GM06990 (cell line): ENCODE data around the gene SMAD4.

ENCODE experiments used
- DNase-seq: peaks from one replicate; pipeline ENCODE4 v3.0.0-alpha.2; 2011; ENCODE audit not compliant: insufficient read length; ENCODE audit errors: extremely low read depth
- H3K27me3 ChIP-seq: replicated peaks from 2 replicates; pipeline ENCODE4 v1.6.0; 2011; ENCODE audit warnings: low read length; ENCODE audit not compliant: control insufficient read depth, insufficient read depth
- H3K36me3 ChIP-seq: 2 replicates; pipeline ENCODE4 v1.5.1; 2011; ENCODE audit warnings: low read length; ENCODE audit not compliant: control insufficient read depth, insufficient read depth
- H3K4me3 ChIP-seq: replicated peaks from 2 replicates; pipeline ENCODE4 v1.5.1; 2011; ENCODE audit warnings: low read depth, mild to moderate bottlenecking, control low read depth, low read length
- TF ChIP-seq, protein P1 (sequence below): IDR thresholded peaks from 2 replicates; pipeline ENCODE4 v1.5.1; 2011; ENCODE audit warnings: low read length, control low read depth, mild to moderate bottlenecking, inconsistent platforms; ENCODE audit not compliant: insufficient read depth, poor library complexity, severe bottlenecking

The SMAD4 gene

GRCh38 chr18:51127664-51128063 lies 97.7 kb downstream of the SMAD4 start:
- H3K4me3 ChIP-seq, result no peak overlapping the region
- no peaks in the 10 kb centered on the region for H3K27me3 ChIP-seq
- no peak for DNase-seq
- no peaks in the 10 kb centered on the region for H3K36me3 ChIP-seq
- TF ChIP-seq, protein P1, sequence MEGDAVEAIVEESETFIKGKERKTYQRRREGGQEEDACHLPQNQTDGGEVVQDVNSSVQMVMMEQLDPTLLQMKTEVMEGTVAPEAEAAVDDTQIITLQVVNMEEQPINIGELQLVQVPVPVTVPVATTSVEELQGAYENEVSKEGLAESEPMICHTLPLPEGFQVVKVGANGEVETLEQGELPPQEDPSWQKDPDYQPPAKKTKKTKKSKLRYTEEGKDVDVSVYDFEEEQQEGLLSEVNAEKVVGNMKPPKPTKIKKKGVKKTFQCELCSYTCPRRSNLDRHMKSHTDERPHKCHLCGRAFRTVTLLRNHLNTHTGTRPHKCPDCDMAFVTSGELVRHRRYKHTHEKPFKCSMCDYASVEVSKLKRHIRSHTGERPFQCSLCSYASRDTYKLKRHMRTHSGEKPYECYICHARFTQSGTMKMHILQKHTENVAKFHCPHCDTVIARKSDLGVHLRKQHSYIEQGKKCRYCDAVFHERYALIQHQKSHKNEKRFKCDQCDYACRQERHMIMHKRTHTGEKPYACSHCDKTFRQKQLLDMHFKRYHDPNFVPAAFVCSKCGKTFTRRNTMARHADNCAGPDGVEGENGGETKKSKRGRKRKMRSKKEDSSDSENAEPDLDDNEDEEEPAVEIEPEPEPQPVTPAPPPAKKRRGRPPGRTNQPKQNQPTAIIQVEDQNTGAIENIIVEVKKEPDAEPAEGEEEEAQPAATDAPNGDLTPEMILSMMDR, result no peak

- Histone ChIP-seq H3K36me3 (no peaks in the 10 kb centered on the region), H3K4me3 (no peak overlapping the region), H3K27me3 (no peaks in the 10 kb centered on the region)
- TF ChIP-seq, protein P1, result no peak
- DNase-seq, result no peak
Observed at GRCh38 chr18:51128533-51128932, 98.5 kb downstream of the SMAD4 start.

GRCh38 chr18:51132256-51132935 lies 102.4 kb downstream of the SMAD4 start:
- DNase-seq, result no peak
- Histone ChIP-seq H3K4me3 (no peak overlapping the region), H3K27me3 (no peaks in the 10 kb centered on the region), H3K36me3 (no peaks in the 10 kb centered on the region)
- TF ChIP-seq, protein P1, result no peak

- Histone ChIP-seq H3K36me3 (no peaks in the 10 kb centered on the region), H3K4me3 (no peak overlapping the region), H3K27me3 (no peaks in the 10 kb centered on the region)
- no peak for DNase-seq
- TF ChIP-seq, protein P1, result no peak
Observed at GRCh38 chr18:51133580-51134160, 103.7 kb downstream of the SMAD4 start.
